Breast epithelium (tissue), 3 donors: ENCODE measurements around the gene MAP2K5.

Experiments used
- CTCF ChIP-seq, 3 donors: fragments of 450-650 bp; IDR thresholded peaks; one replicate each; pipeline ENCODE4 v1.5.1; 2016 to 2017; ENCODE audit warnings: antibody characterized with exemption in 3 of 3, mild to moderate bottlenecking in 3 of 3, moderate library complexity in 3 of 3
- POLR2A ChIP-seq: fragments of 450-650 bp; IDR thresholded peaks from one replicate; pipeline ENCODE4 v1.6.1; 2016; ENCODE audit warnings: antibody characterized with exemption, mild to moderate bottlenecking, moderate library complexity

- TF ChIP-seq CTCF (IDR thresholded peaks at IDR 0.05) (no peak), POLR2A (no peak)
Observed at GRCh38 chr15:67777773-67778172, 235.3 kb downstream of the MAP2K5 start.
